ENCODE data around the gene NIT1.

Gene NIT1, protein sequence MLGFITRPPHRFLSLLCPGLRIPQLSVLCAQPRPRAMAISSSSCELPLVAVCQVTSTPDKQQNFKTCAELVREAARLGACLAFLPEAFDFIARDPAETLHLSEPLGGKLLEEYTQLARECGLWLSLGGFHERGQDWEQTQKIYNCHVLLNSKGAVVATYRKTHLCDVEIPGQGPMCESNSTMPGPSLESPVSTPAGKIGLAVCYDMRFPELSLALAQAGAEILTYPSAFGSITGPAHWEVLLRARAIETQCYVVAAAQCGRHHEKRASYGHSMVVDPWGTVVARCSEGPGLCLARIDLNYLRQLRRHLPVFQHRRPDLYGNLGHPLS

DNA sequence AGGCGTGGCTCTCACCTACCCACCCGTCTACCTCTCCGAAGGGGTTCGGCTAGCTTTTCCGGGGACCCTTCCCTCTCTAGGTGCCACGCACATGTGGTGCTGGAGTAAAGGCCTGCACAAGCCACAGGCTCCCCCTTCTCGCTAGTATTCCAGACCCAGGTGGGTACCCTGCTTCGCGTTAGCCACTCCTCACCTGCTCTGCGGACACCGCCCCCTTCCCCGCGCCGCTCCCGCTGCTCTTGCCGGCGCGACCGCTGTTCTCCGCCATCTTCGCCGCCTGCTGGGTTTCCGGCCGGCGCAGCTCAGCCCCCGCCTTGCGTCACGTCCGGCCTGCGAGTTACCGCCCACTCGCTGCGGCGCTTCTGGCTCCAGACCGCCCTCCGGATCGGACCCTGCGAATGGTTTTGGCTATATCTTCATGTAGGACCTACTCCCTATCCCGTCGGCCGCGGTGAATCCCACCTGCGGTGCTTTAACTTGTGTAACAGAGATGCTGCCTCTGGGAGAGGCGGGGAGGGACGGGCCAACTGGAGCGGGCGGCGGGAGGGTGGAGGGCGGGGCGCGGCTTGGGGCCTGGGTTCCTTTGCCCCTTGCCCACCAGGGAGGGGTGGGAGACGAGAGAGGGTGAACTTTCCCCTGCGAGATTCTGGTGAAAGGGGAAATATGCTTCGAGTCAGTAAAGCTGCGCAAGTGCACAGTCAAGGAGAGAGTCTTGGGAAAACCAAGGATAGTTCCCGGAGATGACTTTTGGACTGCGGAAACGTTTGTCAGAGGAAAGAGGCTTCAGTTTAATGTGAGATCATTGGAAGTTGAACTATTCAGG, at the start of gene NIT1, which contains the start of gene PFDN2:
TSS of gene NIT1 (plus strand) at position 347 of the 823 bp plus-strand sequence. CDS start at position 419, 72 bp downstream.
TSS of gene PFDN2 (minus strand) at position 279 of the 823 bp plus-strand sequence. CDS start at position 268, 11 bp downstream.
- Mint-ChIP-seq H3K27ac (peak within 1 kb of the TSS; percentile 94), H3K4me3 (peak within 1 kb of the TSS; percentile 92), H3K36me3 (peaks cover 37% of the 10 kb centered on the region), H3K27me3 (no peaks in the 10 kb centered on the region), H3K4me1 (peaks cover 84% of the 10 kb centered on the region), H3K9me3 (no peaks in the 10 kb centered on the region)
- peak; percentile 93 for ATAC-seq

DNA sequence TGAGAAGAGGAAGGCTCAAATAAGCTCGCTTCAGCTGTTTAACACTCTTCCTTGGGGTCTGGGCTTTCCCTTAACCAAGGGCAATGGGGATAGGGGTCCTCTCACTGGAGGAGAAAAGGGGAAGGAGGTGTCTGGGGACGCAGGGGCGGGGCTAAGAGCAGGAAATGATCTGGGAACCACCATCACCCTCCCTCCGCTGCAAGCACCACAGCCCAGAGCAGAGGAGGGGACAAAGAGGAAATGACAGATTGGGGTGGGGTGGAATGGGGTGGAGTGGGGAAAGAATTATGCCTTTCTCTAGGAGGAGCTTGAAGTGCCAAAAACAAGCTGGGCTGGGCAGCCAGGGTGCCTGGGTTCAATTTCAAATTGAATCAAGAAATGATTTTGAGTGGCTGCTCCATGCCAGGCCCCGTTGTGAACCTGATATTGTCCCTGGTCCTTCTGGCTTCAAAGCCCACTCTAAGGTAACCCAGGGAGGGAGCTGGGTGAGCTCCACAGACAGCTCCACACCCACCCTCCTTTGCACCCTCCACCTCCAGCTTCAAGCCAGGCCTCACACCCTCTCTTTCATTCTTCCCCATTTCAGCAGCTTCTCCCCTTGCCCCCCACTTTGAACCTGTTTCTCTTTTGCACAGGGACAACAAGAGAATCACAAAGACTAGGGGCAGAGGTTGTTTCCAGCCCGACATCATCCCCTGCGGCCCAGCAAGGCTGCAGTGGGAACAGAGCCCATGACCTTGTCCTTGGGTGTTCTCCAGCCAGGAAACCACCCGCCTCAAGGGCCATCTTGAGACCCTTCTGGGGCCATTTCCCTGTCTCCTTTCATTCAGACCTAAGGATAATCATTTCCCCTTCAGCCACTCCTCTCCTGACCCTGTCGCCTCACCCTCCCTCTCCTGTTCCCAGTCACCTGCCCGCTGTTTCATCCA, 49.3 kb upstream of the NIT1 start:
- peak; percentile 84 for ATAC-seq
- Mint-ChIP-seq H3K27ac (peak overlapping the region; percentile 94), H3K27me3 (no peaks in the 10 kb centered on the region), H3K4me3 (peak overlapping the region; percentile 93), H3K4me1 (peaks cover 60% of the 10 kb centered on the region), H3K36me3 (peaks cover 43% of the 10 kb centered on the region), H3K9me3 (no peaks in the 10 kb centered on the region)

DNA sequence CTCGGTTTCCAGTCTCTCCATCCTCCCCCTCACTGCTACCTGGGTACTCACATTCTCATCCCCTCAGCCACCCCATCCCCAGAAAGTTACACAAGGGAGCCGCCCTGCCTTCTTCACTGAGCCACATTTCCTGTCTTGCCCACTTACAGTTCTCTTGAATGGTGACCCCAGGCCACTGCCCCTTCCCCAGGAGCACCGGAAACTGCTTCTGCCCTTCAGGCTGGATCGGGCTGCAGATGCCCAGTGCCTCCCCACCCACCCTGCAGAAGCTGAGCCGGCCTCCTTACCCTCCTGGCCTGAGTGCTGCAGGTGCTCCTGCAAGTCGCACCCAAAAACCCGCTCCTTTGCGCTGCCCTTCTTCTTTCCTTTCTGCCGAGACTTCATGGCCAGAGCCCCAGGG, 48.7 kb upstream of the NIT1 start:
- H3K27me3 Mint-ChIP-seq = no peaks in the 10 kb centered on the region
- H3K4me3 Mint-ChIP-seq = peak overlapping the region; percentile 93
- H3K9me3 Mint-ChIP-seq = no peaks in the 10 kb centered on the region
- ATAC-seq = no peak
- peaks cover 38% of the 10 kb centered on the region for H3K36me3 Mint-ChIP-seq
- H3K4me1 Mint-ChIP-seq = peaks cover 53% of the 10 kb centered on the region
- peak overlapping the region; percentile 94 for H3K27ac Mint-ChIP-seq

DNA sequence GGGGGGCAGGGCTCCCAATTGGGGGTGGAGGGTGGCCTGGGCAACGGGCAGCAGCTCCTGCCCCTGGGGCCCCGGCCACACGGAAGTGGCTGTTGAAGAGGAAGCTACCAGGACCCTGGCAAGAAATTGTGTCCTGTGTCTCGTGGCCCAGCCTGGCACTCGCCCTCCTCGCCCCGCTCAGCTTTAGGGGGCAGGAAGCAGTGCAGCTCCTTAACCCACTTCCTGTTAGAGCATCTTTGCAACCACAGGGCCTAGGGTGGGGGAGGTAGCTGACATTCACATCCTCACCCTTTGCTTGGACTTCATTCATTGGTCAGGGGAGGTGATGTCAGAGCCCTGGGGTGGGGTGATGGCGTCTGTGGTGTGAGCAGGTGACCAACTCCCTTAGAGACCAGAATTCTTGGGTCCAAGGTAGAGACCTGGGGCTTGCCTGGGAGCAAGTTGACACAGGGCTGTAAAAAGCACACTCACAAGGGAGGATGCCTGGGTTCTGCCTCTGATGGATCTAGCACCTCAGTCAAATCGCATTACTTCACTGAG, 48.1 kb upstream of the NIT1 start, which contains the start of gene ARHGAP30:
TSS of gene ARHGAP30 (minus strand) at position 161 of the 540 bp plus-strand sequence. CDS start 267 bp downstream, outside the sequence.
- Mint-ChIP-seq H3K4me3 (peak within 1 kb of the TSS; percentile 93), H3K4me1 (peaks cover 48% of the 10 kb centered on the region), H3K9me3 (no peaks in the 10 kb centered on the region), H3K27me3 (no peaks in the 10 kb centered on the region), H3K27ac (peak within 1 kb of the TSS; percentile 94), H3K36me3 (peaks cover 32% of the 10 kb centered on the region)
- ATAC-seq = peak; percentile 95

DNA sequence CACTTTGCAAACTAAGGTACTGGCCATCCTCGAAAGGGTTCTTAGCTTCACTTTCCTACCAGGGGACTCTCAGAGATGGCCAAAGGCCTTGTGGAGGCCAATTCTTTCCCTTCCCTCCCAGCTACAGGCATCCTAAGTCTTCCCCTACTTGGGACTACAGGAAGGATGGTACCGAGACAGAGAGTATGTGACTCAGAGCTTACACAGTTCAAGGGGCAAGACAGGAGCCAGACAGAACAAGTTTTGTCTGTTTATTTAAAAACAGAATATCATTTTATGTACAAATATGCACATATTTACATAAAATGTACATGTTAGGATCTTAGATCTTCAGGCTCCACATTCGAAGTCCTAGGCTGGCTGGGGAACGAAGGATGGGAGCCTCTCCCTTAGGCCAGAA, 47.1 kb upstream of the NIT1 start:
- Mint-ChIP-seq H3K4me3 (no peak overlapping the region), H3K4me1 (peaks cover 40% of the 10 kb centered on the region), H3K27me3 (no peaks in the 10 kb centered on the region), H3K36me3 (peaks cover 31% of the 10 kb centered on the region), H3K9me3 (no peaks in the 10 kb centered on the region), H3K27ac (peak overlapping the region; percentile 94)
- no peak for ATAC-seq

DNA sequence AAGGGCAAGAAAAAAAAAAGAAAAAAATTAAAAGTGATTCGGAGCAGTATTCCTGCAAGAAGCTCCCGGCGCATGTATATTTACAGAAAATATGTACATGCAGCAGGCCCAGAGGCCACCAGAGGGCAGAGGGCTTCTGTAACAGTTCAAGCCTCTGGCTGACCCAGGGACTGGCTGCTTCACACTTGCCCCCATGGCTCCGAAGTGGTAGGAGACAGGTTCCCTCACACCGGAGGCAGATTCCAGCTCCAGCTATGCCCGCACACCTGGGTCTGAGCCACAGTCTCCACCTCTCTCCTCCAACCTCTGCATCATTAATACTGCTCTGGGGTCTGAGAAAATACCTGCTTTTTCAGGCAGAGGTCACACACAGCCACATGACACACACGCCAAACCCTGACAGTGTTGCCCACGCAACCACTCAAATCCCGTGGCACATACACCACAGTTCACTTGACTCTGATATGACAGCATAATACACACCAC, 46.0 kb upstream of the NIT1 start:
- peak overlapping the region; percentile 94 for H3K27ac Mint-ChIP-seq
- H3K36me3 Mint-ChIP-seq = peaks cover 25% of the 10 kb centered on the region
- no peaks in the 10 kb centered on the region for H3K27me3 Mint-ChIP-seq
- no peak for ATAC-seq
- peaks cover 29% of the 10 kb centered on the region for H3K4me1 Mint-ChIP-seq
- H3K4me3 Mint-ChIP-seq = no peak overlapping the region
- H3K9me3 Mint-ChIP-seq = no peaks in the 10 kb centered on the region

DNA sequence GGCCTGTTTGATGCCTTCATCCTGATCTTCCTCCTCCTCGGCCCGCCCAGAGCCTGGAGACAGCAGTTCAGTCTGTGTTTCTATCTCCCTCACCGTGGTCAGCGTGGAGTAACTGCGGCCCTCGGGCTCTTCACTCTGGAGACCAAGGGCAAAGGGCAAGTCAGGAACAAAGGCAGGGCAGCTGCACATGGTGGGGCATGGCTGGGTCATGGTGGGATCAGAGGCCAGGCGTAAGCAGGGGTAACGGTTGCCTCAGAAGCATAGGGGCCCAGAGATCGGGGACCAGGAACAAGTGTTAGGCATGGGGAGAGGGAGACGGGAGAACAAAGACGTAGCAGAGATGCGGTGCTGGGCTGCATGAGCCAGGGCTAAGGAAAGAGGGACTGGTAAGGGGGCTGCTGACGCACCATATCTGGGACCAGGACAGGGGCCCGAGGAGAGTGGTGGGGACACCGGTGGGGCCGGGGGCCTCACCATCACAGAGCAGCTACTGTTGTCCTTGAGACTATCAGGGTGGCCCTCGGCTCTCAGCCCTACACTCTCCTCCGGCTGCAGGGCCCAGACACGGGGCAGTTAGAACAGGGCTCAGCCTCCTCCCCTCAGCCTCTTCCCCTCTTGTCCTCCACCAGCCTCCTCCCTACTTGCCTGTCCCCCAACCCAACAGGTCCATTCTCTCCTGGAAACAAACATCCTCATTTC, 45.0 kb upstream of the NIT1 start:
- no peak overlapping the region for H3K4me3 Mint-ChIP-seq
- H3K36me3 Mint-ChIP-seq = peaks cover 17% of the 10 kb centered on the region
- peaks cover 19% of the 10 kb centered on the region for H3K4me1 Mint-ChIP-seq
- H3K9me3 Mint-ChIP-seq = no peaks in the 10 kb centered on the region
- H3K27me3 Mint-ChIP-seq = no peaks in the 10 kb centered on the region
- no peak for ATAC-seq
- H3K27ac Mint-ChIP-seq = no peak overlapping the region

DNA sequence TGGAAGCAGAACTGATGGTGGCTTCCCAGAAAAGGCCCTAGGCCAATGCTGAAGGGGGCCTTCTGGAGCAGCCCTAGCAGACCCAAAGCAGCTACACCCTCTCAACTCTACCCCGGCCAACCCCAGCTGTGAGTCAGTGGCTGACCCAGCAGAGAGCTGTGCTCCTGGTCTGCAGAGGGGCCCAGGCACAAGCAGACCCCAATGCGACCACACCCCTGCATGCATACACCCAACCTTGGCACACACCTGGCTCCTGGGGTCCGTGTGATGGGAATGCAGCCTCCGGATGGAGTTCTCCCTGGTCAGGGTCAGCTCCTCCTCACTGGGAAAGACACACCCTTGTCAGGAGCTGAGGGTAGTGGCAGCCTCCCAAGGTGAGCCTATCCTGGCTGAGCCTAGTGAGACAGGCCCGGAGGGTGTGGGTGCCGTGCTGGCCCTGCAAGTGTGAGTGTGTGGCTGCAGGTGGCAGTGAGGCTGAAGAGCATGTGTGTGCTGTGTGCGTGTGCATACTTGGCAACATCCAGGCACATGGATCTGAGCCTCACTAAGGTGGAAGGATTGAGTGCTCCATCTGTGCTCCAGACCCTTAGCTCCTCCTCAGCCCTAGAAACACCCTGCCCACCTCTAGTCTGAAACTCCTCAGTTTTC, 44.3 kb upstream of the NIT1 start:
- H3K4me3 Mint-ChIP-seq = no peak overlapping the region
- no peak for ATAC-seq
- H3K4me1 Mint-ChIP-seq = peaks cover 12% of the 10 kb centered on the region
- H3K27ac Mint-ChIP-seq = no peak overlapping the region
- no peaks in the 10 kb centered on the region for H3K27me3 Mint-ChIP-seq
- H3K9me3 Mint-ChIP-seq = no peaks in the 10 kb centered on the region
- H3K36me3 Mint-ChIP-seq = peaks cover 12% of the 10 kb centered on the region

DNA sequence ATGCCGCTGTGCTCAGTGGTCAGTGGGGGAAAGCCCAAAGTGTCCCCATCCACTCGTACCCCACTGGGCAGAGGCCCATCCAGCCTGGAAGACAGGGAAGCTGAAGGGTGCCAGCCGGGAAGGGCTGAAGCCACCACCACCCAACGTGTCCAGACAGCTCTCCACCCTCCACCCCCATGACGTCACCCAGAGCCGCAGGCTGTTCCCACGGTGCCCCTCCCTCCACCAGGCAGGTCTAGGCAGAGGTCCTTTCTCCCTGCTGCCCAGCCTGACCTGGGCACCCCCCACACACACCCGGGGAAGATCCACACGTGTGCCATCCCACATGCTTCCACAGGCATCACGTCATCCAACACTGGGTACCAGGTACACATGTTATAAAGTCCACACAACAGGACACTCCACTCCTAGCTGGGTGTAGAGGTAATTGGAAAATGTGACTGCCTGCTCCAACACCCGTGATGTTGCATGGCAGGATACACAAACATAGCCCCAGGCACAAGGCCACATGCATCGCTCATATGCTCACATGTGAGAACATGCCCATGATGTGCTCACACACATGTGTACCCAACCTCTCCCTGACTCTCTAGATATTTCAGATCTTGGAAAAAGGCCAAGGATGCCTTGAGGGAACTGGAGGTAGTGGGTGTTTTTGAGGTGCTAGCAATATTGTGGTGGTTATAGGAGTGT, 43.1 kb upstream of the NIT1 start:
- Mint-ChIP-seq H3K9me3 (no peaks in the 10 kb centered on the region), H3K36me3 (no peaks in the 10 kb centered on the region), H3K4me1 (peaks cover 12% of the 10 kb centered on the region), H3K4me3 (no peak overlapping the region), H3K27me3 (no peaks in the 10 kb centered on the region), H3K27ac (no peak overlapping the region)
- ATAC-seq = no peak

DNA sequence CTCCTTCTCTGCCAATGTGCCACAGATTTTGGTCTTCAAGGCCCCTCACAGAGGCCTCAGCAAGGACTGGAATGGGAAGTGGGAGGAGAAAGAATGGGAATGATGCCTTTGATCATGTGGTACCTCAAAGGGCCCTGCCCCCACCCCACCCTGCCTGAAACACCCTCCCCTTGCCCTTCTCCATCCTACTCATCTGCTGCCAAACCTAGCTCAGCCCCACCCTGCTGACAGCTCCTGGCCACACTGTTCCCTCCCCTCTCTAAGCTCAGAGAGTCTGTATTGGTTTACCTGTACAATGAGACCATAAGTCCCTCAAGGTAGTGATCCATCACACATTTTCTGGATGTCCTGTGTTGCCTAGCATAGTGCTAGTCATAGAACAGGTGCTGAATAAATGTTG, 41.5 kb upstream of the NIT1 start:
- H3K27me3 Mint-ChIP-seq = no peaks in the 10 kb centered on the region
- H3K4me3 Mint-ChIP-seq = no peak overlapping the region
- no peak for ATAC-seq
- no peaks in the 10 kb centered on the region for H3K9me3 Mint-ChIP-seq
- peaks cover 8% of the 10 kb centered on the region for H3K4me1 Mint-ChIP-seq
- no peaks in the 10 kb centered on the region for H3K36me3 Mint-ChIP-seq
- no peak overlapping the region for H3K27ac Mint-ChIP-seq

DNA sequence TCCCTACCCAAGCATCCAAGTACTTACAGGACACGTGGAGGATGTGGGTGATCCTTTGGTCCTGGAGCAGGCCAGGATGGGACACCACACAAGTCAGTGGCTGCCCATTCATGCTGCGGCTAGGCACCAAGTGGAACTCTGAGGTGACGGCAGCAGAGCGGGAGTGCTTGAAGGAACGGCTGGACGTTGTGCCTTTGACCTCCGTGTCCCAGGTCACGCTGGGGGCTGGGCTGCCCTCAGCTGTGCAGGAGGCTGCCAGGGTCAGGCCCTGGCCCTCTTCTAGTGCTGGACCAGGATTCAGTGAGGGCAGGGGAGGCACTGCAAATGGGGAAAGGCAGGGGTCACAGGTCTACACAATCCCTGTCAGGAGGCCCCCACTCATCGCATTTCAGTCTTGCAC, 40.5 kb upstream of the NIT1 start:
- Mint-ChIP-seq H3K27ac (no peak overlapping the region), H3K9me3 (no peaks in the 10 kb centered on the region), H3K4me3 (no peak overlapping the region), H3K36me3 (no peaks in the 10 kb centered on the region), H3K4me1 (no peaks in the 10 kb centered on the region), H3K27me3 (no peaks in the 10 kb centered on the region)
- no peak for ATAC-seq

DNA sequence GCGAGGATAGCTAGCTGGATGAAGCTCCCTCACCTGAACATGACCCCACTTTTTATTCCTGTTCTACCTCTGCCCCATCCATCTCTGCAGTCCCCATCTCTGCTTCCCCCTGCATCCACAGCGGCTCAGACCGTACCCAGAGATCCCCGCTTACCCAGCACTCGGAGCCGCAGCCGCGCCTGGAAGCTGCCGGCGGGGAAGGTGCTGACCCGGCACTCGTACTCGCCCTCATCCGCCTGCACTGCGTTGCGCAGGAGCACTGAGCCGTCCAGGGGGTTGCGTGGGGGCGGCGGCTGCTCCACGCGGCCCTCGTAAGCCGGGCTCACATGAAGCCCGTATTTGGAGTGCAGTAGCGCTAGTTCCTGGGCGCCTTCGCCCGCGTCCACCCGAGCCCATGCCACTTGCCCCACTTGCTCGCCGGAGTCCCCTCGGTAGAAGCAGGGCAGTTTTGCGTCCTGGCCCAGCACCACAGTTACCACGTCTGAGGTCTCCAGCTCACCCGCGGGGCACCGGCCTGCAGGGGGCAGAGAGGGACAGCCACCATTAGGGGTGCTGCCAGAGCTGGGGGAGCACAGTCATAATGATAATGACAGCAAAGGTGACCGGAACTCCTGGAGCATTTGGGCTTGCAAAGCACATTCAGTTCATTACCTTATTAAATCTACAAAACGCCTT, 38.3 kb upstream of the NIT1 start:
- Mint-ChIP-seq H3K9me3 (no peaks in the 10 kb centered on the region), H3K27ac (no peak overlapping the region)

More for the DNA sequence above, 38.3 kb upstream of the NIT1 start:
- Mint-ChIP-seq H3K4me3 (peak overlapping the region; percentile 44), H3K27me3 (no peaks in the 10 kb centered on the region), H3K4me1 (no peaks in the 10 kb centered on the region), H3K36me3 (no peaks in the 10 kb centered on the region)
- ATAC-seq = no peak
